Astrocyte (in vitro differentiated cells and primary cell): ENCODE data around the gene SPATA20. TPM values are rescaled to one million over a fixed set of nuclear protein-coding genes. Genes with fewer than 3 reads are reported as not detected.
A peak's percentile ranks its signal among the peaks of the same experiment; 100 is the strongest.

Experiments used
- DNase-seq: peaks from one replicate; pipeline ENCODE4 v3.0.0-alpha.2; 2010; ENCODE audit warnings: low read depth
- FAIRE-seq: peaks from 2 replicates; lab custom pipeline; 2011; peaks lifted over from hg19 to GRCh38; lab: Jason Lieb, UNC
- H2AFZ ChIP-seq: 2 replicates; pipeline ENCODE4 v1.6.0; 2012; ENCODE audit warnings: low read depth, low read length, inconsistent platforms
- H3K27ac ChIP-seq: 2 replicates; pipeline ENCODE4 v1.5.1; 2011; ENCODE audit warnings: low read depth, low read length, inconsistent platforms
- H3K27me3 ChIP-seq: 2 replicates; pipeline ENCODE4 v1.6.0; 2011; ENCODE audit warnings: low read length, inconsistent platforms; ENCODE audit not compliant: insufficient read depth
- H3K36me3 ChIP-seq: 2 replicates; pipeline ENCODE4 v1.5.1; 2011; ENCODE audit warnings: low read length, inconsistent platforms; ENCODE audit not compliant: insufficient read depth
- H3K4me1 ChIP-seq: 2 replicates; pipeline ENCODE4 v1.5.1; 2011; ENCODE audit warnings: low read length, inconsistent platforms; ENCODE audit not compliant: insufficient read depth
- H3K4me2 ChIP-seq: 2 replicates; pipeline ENCODE4 v1.6.0; 2012; ENCODE audit warnings: low read length, inconsistent platforms
- H3K4me3 ChIP-seq: 2 replicates; pipeline ENCODE4 v1.5.1; 2011; ENCODE audit warnings: low read depth, mild to moderate bottlenecking, low read length, inconsistent platforms; ENCODE audit not compliant: insufficient read depth
- H3K79me2 ChIP-seq: 2 replicates; pipeline ENCODE4 v1.6.0; 2012; ENCODE audit warnings: mild to moderate bottlenecking, low read length, inconsistent platforms; ENCODE audit not compliant: insufficient read depth
- H3K9ac ChIP-seq: 2 replicates; pipeline ENCODE4 v1.6.0; 2012; ENCODE audit warnings: mild to moderate bottlenecking, low read length, inconsistent platforms
- H3K9me3 ChIP-seq: 2 replicates; pipeline ENCODE4 v1.5.1; 2012; ENCODE audit warnings: low read depth, mild to moderate bottlenecking, low read length, inconsistent platforms; ENCODE audit not compliant: insufficient read depth
- H4K20me1 ChIP-seq: 2 replicates; pipeline ENCODE4 v1.6.0; 2012; ENCODE audit warnings: low read length, inconsistent platforms; ENCODE audit not compliant: insufficient read depth
- H3K27ac Mint-ChIP-seq: one replicate; pipeline ENCODE4 v1.8.0; 2021; ENCODE audit warnings: mild to moderate bottlenecking, mixed read lengths; ENCODE audit not compliant: unreplicated experiment
- H3K27me3 Mint-ChIP-seq: one replicate; pipeline ENCODE4 v1.8.0; 2021; ENCODE audit warnings: low read depth, mixed read lengths; ENCODE audit not compliant: unreplicated experiment
- H3K36me3 Mint-ChIP-seq: one replicate; pipeline ENCODE4 v1.8.0; 2021; ENCODE audit warnings: low read depth, mixed read lengths; ENCODE audit not compliant: unreplicated experiment
- H3K4me1 Mint-ChIP-seq: one replicate; pipeline ENCODE4 v1.8.0; 2021; ENCODE audit warnings: low read depth, mixed read lengths; ENCODE audit not compliant: unreplicated experiment
- H3K4me3 Mint-ChIP-seq: one replicate; pipeline ENCODE4 v1.8.0; 2021; ENCODE audit warnings: mild to moderate bottlenecking, moderate library complexity, mixed read lengths; ENCODE audit not compliant: unreplicated experiment
- H3K9me3 Mint-ChIP-seq: one replicate; pipeline ENCODE4 v1.8.0; 2021; ENCODE audit warnings: mild to moderate bottlenecking, mixed read lengths; ENCODE audit not compliant: unreplicated experiment
- EZH2 ChIP-seq: IDR thresholded peaks from 2 replicates; pipeline ENCODE4 v1.6.1; 2012; ENCODE audit warnings: mild to moderate bottlenecking, low read length, inconsistent platforms; ENCODE audit not compliant: insufficient read depth
- total RNA-seq: library from RNA; stranded (reverse); gene quantifications from 2 replicates; pipeline ENCODE4 v1.2.1, GENCODE V29; 2021
- TF ChIP-seq, protein P1 (sequence below): IDR thresholded peaks from 2 replicates; pipeline ENCODE4 v1.5.1; 2011; ENCODE audit warnings: low read depth, mild to moderate bottlenecking, inconsistent platforms, low read length, moderate library complexity; ENCODE audit not compliant: insufficient read depth

SPATA20 gene
- total RNA-seq, 1 donor from 2014 or later = 32.0 TPM

DNA sequence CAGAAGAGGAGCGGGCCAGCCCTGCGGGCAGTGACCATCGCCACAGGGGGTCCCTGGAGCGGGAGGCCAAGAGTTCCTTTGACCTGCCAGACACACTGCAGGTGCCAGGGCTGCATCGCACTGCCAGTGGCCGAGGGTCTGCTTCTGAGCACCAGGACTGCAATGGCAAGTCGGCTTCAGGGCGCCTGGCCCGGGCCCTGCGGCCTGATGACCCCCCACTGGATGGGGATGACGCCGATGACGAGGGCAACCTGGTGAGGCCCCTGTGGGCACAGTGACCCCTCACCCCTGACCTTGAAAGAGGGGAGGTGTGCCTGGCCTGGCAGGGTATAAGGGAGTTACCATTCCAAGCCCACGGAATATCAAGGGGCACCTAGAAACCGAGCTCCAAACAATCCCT lies 52.6 kb downstream of the SPATA20 start:
- H3K27ac ChIP-seq = no peak overlapping the region
- H3K4me3 ChIP-seq = no peak overlapping the region
- Mint-ChIP-seq H3K4me3 (no peak overlapping the region), H3K4me1 (no peaks in the 10 kb centered on the region), H3K36me3 (no peaks in the 10 kb centered on the region), H3K9me3 (no peaks in the 10 kb centered on the region), H3K27ac (no peak overlapping the region), H3K27me3 (peaks cover 41% of the 10 kb centered on the region)
- no peaks in the 10 kb centered on the region for H3K79me2 ChIP-seq
- no peak for FAIRE-seq
- H3K36me3 ChIP-seq = no peaks in the 10 kb centered on the region
- no peak for DNase-seq
- H3K4me1 ChIP-seq = peaks cover 5% of the 10 kb centered on the region
- H2AFZ ChIP-seq = no peak overlapping the region
- H3K9ac ChIP-seq = no peak overlapping the region
- H3K9me3 ChIP-seq = no peaks in the 10 kb centered on the region
- H4K20me1 ChIP-seq = no peaks in the 10 kb centered on the region
- no peak for TF ChIP-seq EZH2
- TF ChIP-seq, protein P1, sequence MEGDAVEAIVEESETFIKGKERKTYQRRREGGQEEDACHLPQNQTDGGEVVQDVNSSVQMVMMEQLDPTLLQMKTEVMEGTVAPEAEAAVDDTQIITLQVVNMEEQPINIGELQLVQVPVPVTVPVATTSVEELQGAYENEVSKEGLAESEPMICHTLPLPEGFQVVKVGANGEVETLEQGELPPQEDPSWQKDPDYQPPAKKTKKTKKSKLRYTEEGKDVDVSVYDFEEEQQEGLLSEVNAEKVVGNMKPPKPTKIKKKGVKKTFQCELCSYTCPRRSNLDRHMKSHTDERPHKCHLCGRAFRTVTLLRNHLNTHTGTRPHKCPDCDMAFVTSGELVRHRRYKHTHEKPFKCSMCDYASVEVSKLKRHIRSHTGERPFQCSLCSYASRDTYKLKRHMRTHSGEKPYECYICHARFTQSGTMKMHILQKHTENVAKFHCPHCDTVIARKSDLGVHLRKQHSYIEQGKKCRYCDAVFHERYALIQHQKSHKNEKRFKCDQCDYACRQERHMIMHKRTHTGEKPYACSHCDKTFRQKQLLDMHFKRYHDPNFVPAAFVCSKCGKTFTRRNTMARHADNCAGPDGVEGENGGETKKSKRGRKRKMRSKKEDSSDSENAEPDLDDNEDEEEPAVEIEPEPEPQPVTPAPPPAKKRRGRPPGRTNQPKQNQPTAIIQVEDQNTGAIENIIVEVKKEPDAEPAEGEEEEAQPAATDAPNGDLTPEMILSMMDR = no peak
- H3K27me3 ChIP-seq = no peaks in the 10 kb centered on the region
- H3K4me2 ChIP-seq = no peak overlapping the region

DNA sequence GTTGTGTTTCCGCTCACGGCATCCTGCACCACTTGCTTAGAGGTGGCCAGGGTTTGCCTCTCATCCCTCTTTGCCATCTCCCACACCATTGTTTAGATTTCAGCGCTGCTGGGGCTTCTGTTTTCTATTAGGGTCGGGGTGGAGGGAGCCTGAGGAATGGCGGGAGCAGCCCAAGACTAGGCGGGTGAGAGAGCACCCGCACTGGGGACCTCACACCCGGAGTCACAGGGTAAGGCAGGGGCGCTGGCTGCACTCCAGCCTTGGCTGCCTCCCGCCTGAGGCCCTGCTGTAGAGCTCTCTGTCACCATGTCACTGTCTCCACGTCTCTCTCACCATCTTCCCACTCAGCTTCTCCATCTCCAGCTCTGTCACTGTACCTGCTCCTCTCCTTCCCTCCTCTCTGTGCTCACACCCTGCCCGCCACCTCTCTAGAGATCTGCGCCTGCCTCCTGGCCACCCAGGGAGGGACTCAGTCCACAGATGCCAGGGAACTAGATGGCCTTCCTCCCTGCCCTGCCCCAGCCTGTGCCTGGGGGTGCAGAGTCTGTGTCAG lies 54.9 kb downstream of the SPATA20 start:
- Histone ChIP-seq H3K27ac (no peak overlapping the region), H3K27me3 (no peaks in the 10 kb centered on the region), H3K4me2 (no peak overlapping the region), H2AFZ (no peak overlapping the region), H3K4me1 (peaks cover 8% of the 10 kb centered on the region), H3K9me3 (no peaks in the 10 kb centered on the region), H3K4me3 (no peak overlapping the region), H3K79me2 (no peaks in the 10 kb centered on the region), H3K9ac (no peak overlapping the region), H3K36me3 (no peaks in the 10 kb centered on the region), H4K20me1 (no peaks in the 10 kb centered on the region)
- H3K4me3 Mint-ChIP-seq = no peak overlapping the region
- peaks cover 39% of the 10 kb centered on the region for H3K27me3 Mint-ChIP-seq
- TF ChIP-seq EZH2 = no peak
- TF ChIP-seq, protein P1 = no peak
- H3K4me1 Mint-ChIP-seq = peaks cover 8% of the 10 kb centered on the region
- FAIRE-seq = no peak
- H3K27ac Mint-ChIP-seq = peak overlapping the region; percentile 85
- H3K9me3 Mint-ChIP-seq = no peaks in the 10 kb centered on the region
- DNase-seq = no peak
- H3K36me3 Mint-ChIP-seq = no peaks in the 10 kb centered on the region

DNA sequence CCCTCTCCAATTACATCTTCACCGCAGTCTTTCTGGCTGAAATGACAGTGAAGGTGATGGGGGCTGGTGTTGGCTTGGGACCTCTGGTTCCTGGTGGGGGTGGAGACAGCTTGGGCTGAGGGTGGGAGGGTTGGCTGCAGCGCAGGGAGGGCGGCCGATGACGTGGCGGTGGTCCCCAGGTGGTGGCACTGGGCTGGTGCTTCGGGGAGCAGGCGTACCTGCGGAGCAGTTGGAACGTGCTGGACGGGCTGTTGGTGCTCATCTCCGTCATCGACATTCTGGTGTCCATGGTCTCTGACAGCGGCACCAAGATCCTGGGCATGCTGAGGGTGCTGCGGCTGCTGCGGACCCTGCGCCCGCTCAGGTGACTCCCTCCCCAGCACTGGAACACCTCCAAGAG lies 55.9 kb downstream of the SPATA20 start:
- Mint-ChIP-seq H3K4me1 (peaks cover 8% of the 10 kb centered on the region), H3K4me3 (no peak overlapping the region), H3K9me3 (no peaks in the 10 kb centered on the region), H3K36me3 (no peaks in the 10 kb centered on the region), H3K27ac (no peak overlapping the region), H3K27me3 (peaks cover 47% of the 10 kb centered on the region)
- Histone ChIP-seq H3K27ac (no peak overlapping the region), H3K9me3 (no peaks in the 10 kb centered on the region), H3K4me3 (no peak overlapping the region), H3K9ac (no peak overlapping the region), H3K36me3 (no peaks in the 10 kb centered on the region), H3K27me3 (no peaks in the 10 kb centered on the region), H3K4me2 (no peak overlapping the region), H4K20me1 (no peaks in the 10 kb centered on the region), H3K79me2 (no peaks in the 10 kb centered on the region), H3K4me1 (peaks cover 8% of the 10 kb centered on the region), H2AFZ (no peak overlapping the region)
- DNase-seq = no peak
- FAIRE-seq = no peak
- no peak for TF ChIP-seq EZH2
